ENCODE results near the gene GAST. TPM values are rescaled to one million over a fixed set of nuclear protein-coding genes. Genes with fewer than 3 reads are reported as not detected.

Gene GAST
- total RNA-seq, 4 donors from 2014 or later: not detected

- ATAC-seq (no peak), DNase-seq (no peak)
- in situ Hi-C loops (cut with MboI; ENCODE audit: low sequenced_read_pairs in 4 of 4): no loop called here
- peaks cover 3 to 5% of the 10 kb centered on the region in 2 donors for H3K4me1 ChIP-seq
- H3K9me3 ChIP-seq: no peaks in the 10 kb centered on the region
- H3K27ac ChIP-seq: no peak overlapping the region
- H3K27me3 ChIP-seq: peaks cover 21 to 23% (median 21%) of the 10 kb centered on the region in 3 donors
- no peaks in the 10 kb centered on the region for H3K36me3 ChIP-seq
- TF ChIP-seq CTCF (IDR thresholded peaks at IDR 0.05 in 4 of 5, conservative IDR thresholded peaks at IDR 0.05 in 1 of 5) (no peak), POLR2A (IDR thresholded peaks at IDR 0.05) (no peak)
- H3K4me3 ChIP-seq: no peak overlapping the region
- intact Hi-C loops (cut with DNase I; ENCODE audit: low total_unique reads): no loop called here
These were observed 28.4 kb downstream of the GAST start for GRCh38 chr17:41740506-41740905.

GRCh38 chr17:41741709-41742108 lies 29.6 kb downstream of the GAST start:
- ATAC-seq: no peak
- no peaks in the 10 kb centered on the region for H3K36me3 ChIP-seq
- H3K9me3 ChIP-seq: no peaks in the 10 kb centered on the region
- H3K27me3 ChIP-seq: peaks cover 9 to 11% (median 11%) of the 10 kb centered on the region in 3 donors
- no peak overlapping the region for H3K27ac ChIP-seq
- TF ChIP-seq POLR2A (IDR thresholded peaks at IDR 0.05) (no peak), CTCF (IDR thresholded peaks at IDR 0.05 in 4 of 5, conservative IDR thresholded peaks at IDR 0.05 in 1 of 5) (no peak)
- H3K4me1 ChIP-seq: peaks cover 3 to 5% of the 10 kb centered on the region in 2 donors
- no peak overlapping the region for H3K4me3 ChIP-seq
- no peak for DNase-seq
- in situ Hi-C loops (cut with MboI; ENCODE audit: low sequenced_read_pairs in 4 of 4) (no loop called here), intact Hi-C loops (cut with DNase I; ENCODE audit: low total_unique reads) (no loop called here)

GRCh38 chr17:41748275-41748674 lies 36.1 kb downstream of the GAST start:
- no peak for TF ChIP-seq CTCF (IDR thresholded peaks at IDR 0.05 in 4 of 5, conservative IDR thresholded peaks at IDR 0.05 in 1 of 5)
- TF ChIP-seq POLR2A (IDR thresholded peaks at IDR 0.05): no peak
- intact Hi-C loops (cut with DNase I; ENCODE audit: low total_unique reads): no loop called here
- ATAC-seq: no peak
- Histone ChIP-seq H3K4me3 (no peak overlapping the region), H3K27me3 (no peaks in the 10 kb centered on the region), H3K36me3 (no peaks in the 10 kb centered on the region), H3K9me3 (no peaks in the 10 kb centered on the region), H3K27ac (no peak overlapping the region), H3K4me1 (no peaks in the 10 kb centered on the region)
- in situ Hi-C loops (cut with MboI; ENCODE audit: low sequenced_read_pairs in 4 of 4): no loop called here
- DNase-seq: no peak

- Histone ChIP-seq H3K27me3 (no peaks in the 10 kb centered on the region), H3K36me3 (peaks cover 0 to 14% of the 10 kb centered on the region in 2 donors), H3K9me3 (no peaks in the 10 kb centered on the region), H3K27ac (no peak overlapping the region), H3K4me3 (no peak overlapping the region), H3K4me1 (no peaks in the 10 kb centered on the region)
- intact Hi-C loops (cut with DNase I; ENCODE audit: low total_unique reads) (no loop called here), in situ Hi-C loops (cut with MboI; ENCODE audit: low sequenced_read_pairs in 4 of 4) (no loop called here)
- no peak for TF ChIP-seq POLR2A (IDR thresholded peaks at IDR 0.05)
- no peak for TF ChIP-seq CTCF (IDR thresholded peaks at IDR 0.05 in 4 of 5, conservative IDR thresholded peaks at IDR 0.05 in 1 of 5)
- DNase-seq: no peak
- no peak for ATAC-seq
These were observed 38.7 kb downstream of the GAST start for GRCh38 chr17:41750862-41751261.

GRCh38 chr17:41751288-41751687 lies 39.2 kb downstream of the GAST start:
- no peak overlapping the region for H3K27ac ChIP-seq
- H3K9me3 ChIP-seq: no peaks in the 10 kb centered on the region
- H3K36me3 ChIP-seq: peaks cover 0 to 18% of the 10 kb centered on the region in 2 donors
- no peaks in the 10 kb centered on the region for H3K27me3 ChIP-seq
- ATAC-seq (no peak), DNase-seq (no peak)
- no peak for TF ChIP-seq CTCF (IDR thresholded peaks at IDR 0.05 in 4 of 5, conservative IDR thresholded peaks at IDR 0.05 in 1 of 5)
- TF ChIP-seq POLR2A (IDR thresholded peaks at IDR 0.05): no peak
- H3K4me3 ChIP-seq: no peak overlapping the region
- in situ Hi-C loops (cut with MboI; ENCODE audit: low sequenced_read_pairs in 4 of 4): no loop called here
- no peaks in the 10 kb centered on the region for H3K4me1 ChIP-seq
- intact Hi-C loops (cut with DNase I; ENCODE audit: low total_unique reads): no loop called here

Data from gastrocnemius medialis (tissue), 4 donors.